Panc1 (cell line): ENCODE measurements around the gene FSD1.

Source experiments
- POLR2AphosphoS5 ChIP-seq: IDR thresholded peaks from 2 replicates; pipeline ENCODE4 v1.6.1; 2012; ENCODE audit warnings: mild to moderate bottlenecking, low read depth, low read length, moderate library complexity
- TF ChIP-seq, protein P1 (sequence below): fragments of 450-650 bp; IDR thresholded peaks from 2 replicates; pipeline ENCODE4 v1.5.1; 2017; ENCODE audit warnings: mild to moderate bottlenecking

DNA sequence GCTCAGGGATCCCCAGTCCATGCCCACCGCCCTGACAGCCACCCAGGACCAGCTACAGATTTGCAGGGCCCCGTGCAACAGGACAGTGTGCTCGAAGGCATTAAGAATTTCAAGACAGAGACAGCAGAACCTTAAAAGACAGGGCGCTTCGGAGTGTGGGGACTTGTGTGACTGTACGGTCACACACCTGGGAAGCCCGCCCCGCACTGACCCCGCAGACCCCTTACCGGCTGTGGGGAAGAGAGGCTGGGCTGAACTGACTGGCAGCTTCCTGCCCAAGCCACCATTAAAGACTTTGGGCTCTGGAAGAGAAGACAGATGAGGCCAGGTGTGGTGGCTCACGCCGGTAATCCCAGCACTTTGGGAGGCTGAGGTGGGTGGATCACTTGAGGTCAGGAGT is 19.8 kb downstream of the FSD1 start:
- TF ChIP-seq, protein P1, sequence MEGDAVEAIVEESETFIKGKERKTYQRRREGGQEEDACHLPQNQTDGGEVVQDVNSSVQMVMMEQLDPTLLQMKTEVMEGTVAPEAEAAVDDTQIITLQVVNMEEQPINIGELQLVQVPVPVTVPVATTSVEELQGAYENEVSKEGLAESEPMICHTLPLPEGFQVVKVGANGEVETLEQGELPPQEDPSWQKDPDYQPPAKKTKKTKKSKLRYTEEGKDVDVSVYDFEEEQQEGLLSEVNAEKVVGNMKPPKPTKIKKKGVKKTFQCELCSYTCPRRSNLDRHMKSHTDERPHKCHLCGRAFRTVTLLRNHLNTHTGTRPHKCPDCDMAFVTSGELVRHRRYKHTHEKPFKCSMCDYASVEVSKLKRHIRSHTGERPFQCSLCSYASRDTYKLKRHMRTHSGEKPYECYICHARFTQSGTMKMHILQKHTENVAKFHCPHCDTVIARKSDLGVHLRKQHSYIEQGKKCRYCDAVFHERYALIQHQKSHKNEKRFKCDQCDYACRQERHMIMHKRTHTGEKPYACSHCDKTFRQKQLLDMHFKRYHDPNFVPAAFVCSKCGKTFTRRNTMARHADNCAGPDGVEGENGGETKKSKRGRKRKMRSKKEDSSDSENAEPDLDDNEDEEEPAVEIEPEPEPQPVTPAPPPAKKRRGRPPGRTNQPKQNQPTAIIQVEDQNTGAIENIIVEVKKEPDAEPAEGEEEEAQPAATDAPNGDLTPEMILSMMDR: no peak
- no peak for TF ChIP-seq POLR2AphosphoS5
